IMR-90 (cell line): Measurements from ENCODE around the gene ANO1. TPM values are rescaled to one million over a fixed set of nuclear protein-coding genes. Genes with fewer than 3 reads are reported as not detected.

Experiments used
- ATAC-seq: fragments of 200-7000 bp; cut with Tn5 transposase; 2 replicates; pipeline ENCODE4 v1.9.1; 2020; ENCODE audit warnings: low read depth, mild to moderate bottlenecking, moderate library complexity
- BruUV-seq: library from RNA; stranded (reverse); fragments of 400-500 nt; replicated peaks from 2 replicates; lab custom pipeline; 2021; lab: Mats Ljungman, UMichigan
- CTCF ChIA-PET: fragments of 300-600 bp; formaldehyde crosslinking; extraction: SDS; loops from one replicate; lab custom pipeline; 2021; ENCODE audit warnings: antibody characterized with exemption; lab: Yijun Ruan, JAX
- POLR2A ChIA-PET: fragments of 300-600 bp; sonication (Branson Sonifier 250); formaldehyde crosslinking; loops from one replicate; lab custom pipeline; 2022; ENCODE audit warnings: antibody characterized with exemption; ENCODE audit not compliant: unreplicated experiment; lab: Charles Lee
- DNase-seq: peaks from one replicate; pipeline ENCODE4 v3.0.0; 2013
- H2AFZ ChIP-seq: replicated peaks from 2 replicates; pipeline ENCODE3; 2013; ENCODE audit warnings: low read length, mild to moderate bottlenecking; ENCODE audit not compliant: poor library complexity
- H2AK5ac ChIP-seq: 2 replicates; pipeline ENCODE4 v1.6.1; 2013; ENCODE audit warnings: low read depth, low read length, inconsistent platforms
- H2AK9ac ChIP-seq: replicated peaks from 2 replicates; pipeline ENCODE3; 2013; ENCODE audit warnings: mild to moderate bottlenecking, low read depth, low read length, moderate library complexity; ENCODE audit not compliant: poor library complexity
- H2BK120ac ChIP-seq: 2 replicates; pipeline ENCODE4 v1.6.1; 2013; ENCODE audit warnings: low read depth, low read length, inconsistent platforms
- H2BK15ac ChIP-seq: 3 replicates; pipeline ENCODE4 v1.6.1; 2013; ENCODE audit warnings: low read depth, low read length, inconsistent platforms
- H2BK20ac ChIP-seq: 2 replicates; pipeline ENCODE4 v1.6.1; 2013; ENCODE audit warnings: low read depth, mild to moderate bottlenecking, inconsistent platforms, low read length, moderate library complexity
- H2BK5ac ChIP-seq: 2 replicates; pipeline ENCODE4 v1.6.1; 2013; ENCODE audit warnings: mild to moderate bottlenecking, low read depth, low read length, inconsistent platforms; ENCODE audit not compliant: poor library complexity, severe bottlenecking
- H3K14ac ChIP-seq: replicated peaks from 2 replicates; pipeline ENCODE4 v1.6.1; 2013; ENCODE audit warnings: low read depth, low read length, inconsistent platforms
- H3K18ac ChIP-seq: 2 replicates; pipeline ENCODE4 v1.6.1; 2013; ENCODE audit warnings: low read depth, low read length, control low read depth
- H3K23ac ChIP-seq: 2 replicates; pipeline ENCODE4 v1.6.1; 2013; ENCODE audit warnings: low read depth, low read length, inconsistent platforms
- H3K27ac ChIP-seq: 2 replicates; pipeline ENCODE4 v1.5.1; 2013; ENCODE audit warnings: mild to moderate bottlenecking, control low read depth, low read length; ENCODE audit not compliant: insufficient read depth
- H3K27me3 ChIP-seq: 2 replicates; pipeline ENCODE4 v1.6.1; 2013; ENCODE audit warnings: low read length; ENCODE audit not compliant: control insufficient read depth, insufficient read depth
- H3K36me3 ChIP-seq: 2 replicates; pipeline ENCODE4 v1.6.1; 2013; ENCODE audit warnings: low read length, mixed read lengths; ENCODE audit not compliant: control insufficient read depth, insufficient read depth
- H3K4ac ChIP-seq: 2 replicates; pipeline ENCODE4 v1.6.1; 2013; ENCODE audit warnings: low read depth, low read length, inconsistent platforms
- H3K4me1 ChIP-seq: 2 replicates; pipeline ENCODE4 v1.6.1; 2013; ENCODE audit warnings: low read length, mixed read lengths; ENCODE audit not compliant: control insufficient read depth, insufficient read depth
- H3K4me2 ChIP-seq: 2 replicates; pipeline ENCODE4 v1.6.1; 2013; ENCODE audit warnings: low read depth, mild to moderate bottlenecking, control low read depth, low read length, moderate library complexity
- H3K4me3 ChIP-seq: 2 replicates; pipeline ENCODE4 v1.5.1; 2013; ENCODE audit warnings: low read depth, mild to moderate bottlenecking, control low read depth, low read length, moderate library complexity; ENCODE audit not compliant: insufficient read depth
- H3K56ac ChIP-seq: 2 replicates; pipeline ENCODE4 v1.6.1; 2013; ENCODE audit warnings: low read length, inconsistent platforms; ENCODE audit not compliant: insufficient read depth; ENCODE audit errors: extremely low read depth
- H3K79me1 ChIP-seq, 2 experiments: 2 replicates each; pipeline ENCODE4 v1.6.1; 2013; ENCODE audit warnings: low read length in 2 of 2, inconsistent platforms in 1 of 2, low read depth in 1 of 2
- H3K9ac ChIP-seq: 2 replicates; pipeline ENCODE4 v1.6.1; 2013; ENCODE audit warnings: low read depth, low read length, control low read depth
- H3K9me1 ChIP-seq: 2 replicates; pipeline ENCODE4 v1.6.1; 2013; ENCODE audit warnings: low read length, inconsistent platforms; ENCODE audit not compliant: insufficient read depth
- H3K9me3 ChIP-seq: 2 replicates; pipeline ENCODE4 v1.6.1; 2013; ENCODE audit warnings: low read length; ENCODE audit not compliant: control insufficient read depth, insufficient read depth
- H4K20me1 ChIP-seq: 2 replicates; pipeline ENCODE4 v1.6.1; 2013; ENCODE audit warnings: low read length, inconsistent platforms; ENCODE audit not compliant: insufficient read depth
- H4K5ac ChIP-seq: 2 replicates; pipeline ENCODE4 v1.6.1; 2013; ENCODE audit warnings: mild to moderate bottlenecking, low read depth, low read length, control low read depth
- H4K8ac ChIP-seq, 2 experiments: 2 replicates each; pipeline ENCODE4 v1.6.1; 2013; ENCODE audit warnings: low read depth in 2 of 2, low read length in 2 of 2, control low read depth in 1 of 2, inconsistent platforms in 1 of 2
- H4K91ac ChIP-seq: 2 replicates; pipeline ENCODE4 v1.6.1; 2013; ENCODE audit warnings: low read depth, low read length, inconsistent platforms; ENCODE audit not compliant: insufficient read depth
- BHLHE40 ChIP-seq: fragments of 150-350 bp; IDR thresholded peaks from 2 replicates; pipeline ENCODE4 v1.6.1; 2016; ENCODE audit warnings: mild to moderate bottlenecking, low read depth, low read length
- CEBPB ChIP-seq: IDR thresholded peaks from 2 replicates; pipeline ENCODE4 v1.6.1; 2012; ENCODE audit warnings: low read depth, low read length, improper control_type of control experiment
- CHD1 ChIP-seq: IDR thresholded peaks from 2 replicates; pipeline ENCODE4 v1.6.1; 2012; ENCODE audit warnings: low read depth, low read length, improper control_type of control experiment
- CTCF ChIP-seq: conservative IDR thresholded peaks from 2 replicates; pipeline ENCODE4 v1.5.1; 2012; ENCODE audit warnings: mild to moderate bottlenecking, low read depth, low read length, improper control_type of control experiment
- ELK1 ChIP-seq: fragments of 150-350 bp; IDR thresholded peaks from 2 replicates; pipeline ENCODE4 v1.6.1; 2016; ENCODE audit warnings: low read depth, mild to moderate bottlenecking, low read length, moderate library complexity, borderline replicate concordance
- FOS ChIP-seq: fragments of 150-350 bp; IDR thresholded peaks from 2 replicates; pipeline ENCODE4 v1.6.1; 2016; ENCODE audit warnings: low read depth, low read length
- MAFK ChIP-seq: IDR thresholded peaks from 2 replicates; pipeline ENCODE4 v1.6.1; 2012; ENCODE audit warnings: low read depth, low read length, improper control_type of control experiment
- MAZ ChIP-seq: IDR thresholded peaks from 2 replicates; pipeline ENCODE4 v1.6.1; 2012; ENCODE audit warnings: low read depth, mild to moderate bottlenecking, low read length, improper control_type of control experiment, moderate library complexity, borderline replicate concordance
- MXI1 ChIP-seq: IDR thresholded peaks from 2 replicates; pipeline ENCODE4 v1.6.1; 2012; ENCODE audit warnings: low read depth, mild to moderate bottlenecking, low read length, moderate library complexity, borderline replicate concordance
- NFE2L2 ChIP-seq: fragments of 150-350 bp; IDR thresholded peaks from 2 replicates; pipeline ENCODE4 v1.6.1; 2016; ENCODE audit warnings: low read depth, mild to moderate bottlenecking, low read length
- POLR2A ChIP-seq: IDR thresholded peaks from 2 replicates; pipeline ENCODE4 v1.6.1; 2012; ENCODE audit warnings: mild to moderate bottlenecking, low read depth, low read length
- RAD21 ChIP-seq: IDR thresholded peaks from 2 replicates; pipeline ENCODE4 v1.6.1; 2012; ENCODE audit warnings: low read length, improper control_type of control experiment
- RCOR1 ChIP-seq: IDR thresholded peaks from 2 replicates; pipeline ENCODE4 v1.6.1; 2012; ENCODE audit warnings: mild to moderate bottlenecking, low read length, improper control_type of control experiment; ENCODE audit not compliant: insufficient replicate concordance
- RFX5 ChIP-seq: IDR thresholded peaks from 2 replicates; pipeline ENCODE4 v1.8.0; 2012; ENCODE audit warnings: low read depth, mild to moderate bottlenecking, low read length, moderate library complexity
- SMC3 ChIP-seq: fragments of 150-350 bp; IDR thresholded peaks from 2 replicates; pipeline ENCODE4 v1.6.1; 2016; ENCODE audit warnings: low read depth, mild to moderate bottlenecking, antibody characterized with exemption, low read length, moderate library complexity
- USF2 ChIP-seq: fragments of 150-350 bp; IDR thresholded peaks from 2 replicates; pipeline ENCODE4 v1.6.1; 2017; ENCODE audit warnings: mild to moderate bottlenecking, antibody characterized with exemption, low read length, low read depth
- WGBS, 2 experiments: methylation state at CpG; one replicate each; pipeline versions ENCODE4 v1.1.5 to v1.1.7; 2013; ENCODE audit warnings: missing lambda C conversion rate in 2 of 2; ENCODE audit not compliant: insufficient read length in 1 of 2; ENCODE audit errors: extremely low coverage in 2 of 2; 5-methylcytosine and 5-hydroxymethylcytosine counted together
- dilution Hi-C: fragments of 300-500 bp; cut with HindIII; formaldehyde crosslinking; loops from one replicate; pipeline ENCODE4 v1.14.3; 2018; ENCODE audit warnings: low sequenced_read_pairs; ENCODE audit not compliant: unreplicated experiment
- in situ Hi-C: fragments of 300-500 bp; cut with MboI; formaldehyde crosslinking; loops from 3 replicates; pipeline ENCODE4 v1.14.3; 2019; ENCODE audit warnings: low sequenced_read_pairs, inconsistent platforms, mixed read lengths
- intact Hi-C: fragments of 100-400 bp; cut with micrococcal nuclease; formaldehyde crosslinking; loops from 2 replicates; pipeline ENCODE4 v1.10.0; 2022
- polyA plus RNA-seq, 3 experiments: library from polyadenylated mRNA; depleted of rRNA; stranded (reverse); fragments of >200 nt; gene quantifications; 2 replicates each; pipeline ENCODE4 v1.2.3, GENCODE V29; 2012; ENCODE audit warnings: low replicate concordance in 1 of 3
- total RNA-seq: library from RNA; depleted of rRNA; stranded (reverse); fragments of >200 nt; gene quantifications from 2 replicates; pipeline ENCODE4 v1.2.3, GENCODE V29; 2012

ANO1 gene
- total and polyA plus RNA-seq, 2 of the 4 experiments (the other 2 are of a cell fraction): 4.1 to 10.7 TPM

GRCh38 chr11:70183032-70183431, 104.9 kb downstream of the ANO1 start:
- H3K9me3 ChIP-seq: no peaks in the 10 kb centered on the region
- dilution Hi-C loops (no loop called here), intact Hi-C loops (no loop called here), in situ Hi-C loops (loop anchor here (25.0 kb wide), 1 partner anchor 1071 kb away; no protein-coding TSS in a partner anchor)
- H4K20me1 ChIP-seq: no peaks in the 10 kb centered on the region
- no peak overlapping the region for H3K4me2 ChIP-seq
- no peak overlapping the region for H3K27ac ChIP-seq
- H4K91ac ChIP-seq: no peak overlapping the region
- no peak overlapping the region for H3K4me3 ChIP-seq
- no TSS peak for BruUV-seq
- no peak for DNase-seq
- H2AFZ ChIP-seq: no peak overlapping the region
- no peak overlapping the region for H2BK15ac ChIP-seq
- H3K18ac ChIP-seq: no peak overlapping the region
- no peak overlapping the region for H2BK20ac ChIP-seq
- no CpG with 5 or more reads among the region's 1 CpG for WGBS, 2 experiments
- ATAC-seq: no peak
- H4K8ac ChIP-seq: no peak overlapping the region
- TF ChIP-seq FOS: no peak
- no peak for TF ChIP-seq RAD21
- TF ChIP-seq POLR2A: no peak
- TF ChIP-seq RCOR1: no peak
- no peak for TF ChIP-seq MAZ
- TF ChIP-seq MAFK: no peak
- TF ChIP-seq SMC3: no peak
- TF ChIP-seq MXI1: no peak
- no peak for TF ChIP-seq USF2
- TF ChIP-seq CEBPB: no peak
- TF ChIP-seq CTCF: no peak
- no peak for TF ChIP-seq ELK1
- TF ChIP-seq BHLHE40: no peak
- no peak for TF ChIP-seq RFX5
- no peak for TF ChIP-seq NFE2L2
- no peak for TF ChIP-seq CHD1
- POLR2A ChIA-PET: no interaction called here
- no peak overlapping the region for H3K56ac ChIP-seq
- no peaks in the 10 kb centered on the region for H3K9me1 ChIP-seq
- no peak overlapping the region for H4K5ac ChIP-seq
- no peak overlapping the region for H2BK5ac ChIP-seq
- no peak overlapping the region for H3K14ac ChIP-seq
- H2AK9ac ChIP-seq: no peak overlapping the region
- H3K36me3 ChIP-seq: peaks cover 4% of the 10 kb centered on the region; the same call in 1 of the 2 replicates
- CTCF ChIA-PET: no interaction called here
- H3K4me1 ChIP-seq: no peaks in the 10 kb centered on the region
- no peak overlapping the region for H2BK120ac ChIP-seq
- no peak overlapping the region for H3K23ac ChIP-seq
- H2AK5ac ChIP-seq: no peak overlapping the region
- H3K27me3 ChIP-seq: no peaks in the 10 kb centered on the region
- H3K9ac ChIP-seq: no peak overlapping the region
- H3K79me1 ChIP-seq: no peaks in the 10 kb centered on the region
- H3K4ac ChIP-seq: no peak overlapping the region
